Endothelial cell (in vitro differentiated cells): ENCODE data around the gene SKP1. TPM values are rescaled to one million over a fixed set of nuclear protein-coding genes. Genes with fewer than 3 reads are reported as not detected.

Experiments used
- DNase-seq: peaks from one replicate; pipeline ENCODE4 v3.0.0; 2021; ENCODE audit warnings: low spot score
- H3K27ac Mint-ChIP-seq: one replicate; pipeline ENCODE4 v1.8.0; 2021; ENCODE audit warnings: mixed read lengths, inconsistent platforms; ENCODE audit not compliant: unreplicated experiment
- H3K27me3 Mint-ChIP-seq: one replicate; pipeline ENCODE4 v1.8.0; 2021; ENCODE audit warnings: mild to moderate bottlenecking, moderate library complexity, mixed read lengths, inconsistent platforms; ENCODE audit not compliant: unreplicated experiment
- H3K36me3 Mint-ChIP-seq: one replicate; pipeline ENCODE4 v1.8.0; 2021; ENCODE audit warnings: mild to moderate bottlenecking, low read depth, mixed read lengths, inconsistent platforms; ENCODE audit not compliant: unreplicated experiment
- H3K4me1 Mint-ChIP-seq: one replicate; pipeline ENCODE4 v1.8.0; 2021; ENCODE audit warnings: mild to moderate bottlenecking, mixed read lengths, inconsistent platforms; ENCODE audit not compliant: unreplicated experiment
- H3K4me3 Mint-ChIP-seq: one replicate; pipeline ENCODE4 v1.8.0; 2021; ENCODE audit warnings: mild to moderate bottlenecking, mixed read lengths, inconsistent platforms; ENCODE audit not compliant: unreplicated experiment
- H3K9me3 Mint-ChIP-seq: one replicate; pipeline ENCODE4 v1.8.0; 2021; ENCODE audit warnings: mixed read lengths, inconsistent platforms; ENCODE audit not compliant: unreplicated experiment
- CTCF ChIP-seq: fragments of 200-600 bp; sonication (generic); IDR thresholded peaks from one replicate; pipeline ENCODE4 v1.5.0; 2021; ENCODE audit warnings: antibody characterized with exemption; ENCODE audit not compliant: unreplicated experiment
- total RNA-seq: library from RNA; stranded (reverse); fragmentation: NEBNext Ultra II Directional; extraction: Animal tissue kit (Norgen Biotek cat#: 25700); gene quantifications from one replicate; pipeline ENCODE4 v1.2.1, GENCODE V29; 2021; ENCODE audit not compliant: unreplicated experiment

Gene SKP1
- total RNA-seq, 1 donor from 2014 or later = 471 TPM

- TF ChIP-seq CTCF = no peak
- peaks cover 10% of the 10 kb centered on the region for H3K36me3 Mint-ChIP-seq
- peak overlapping the region; percentile 36 for H3K27ac Mint-ChIP-seq
- H3K4me3 Mint-ChIP-seq = no peak overlapping the region
- no peaks in the 10 kb centered on the region for H3K9me3 Mint-ChIP-seq
- peaks cover 17% of the 10 kb centered on the region for H3K27me3 Mint-ChIP-seq
- no peak for DNase-seq
- peaks cover 37% of the 10 kb centered on the region for H3K4me1 Mint-ChIP-seq
These were observed 47.1 kb downstream of the SKP1 start for GRCh38 chr5:134129411-134130238.

- Mint-ChIP-seq H3K27me3 (peaks cover 17% of the 10 kb centered on the region), H3K27ac (peak overlapping the region; percentile 30), H3K9me3 (no peaks in the 10 kb centered on the region), H3K36me3 (peaks cover 10% of the 10 kb centered on the region), H3K4me1 (peaks cover 37% of the 10 kb centered on the region), H3K4me3 (peak overlapping the region; percentile 37)
- TF ChIP-seq CTCF = no peak
- no peak for DNase-seq
These were observed 48.1 kb downstream of the SKP1 start for GRCh38 chr5:134128648-134128995.

GRCh38 chr5:134127988-134128647 is 48.6 kb downstream of the SKP1 start:
- H3K27me3 Mint-ChIP-seq = peaks cover 19% of the 10 kb centered on the region
- no peak for DNase-seq
- H3K4me1 Mint-ChIP-seq = peaks cover 36% of the 10 kb centered on the region
- H3K4me3 Mint-ChIP-seq = no peak overlapping the region
- no peak overlapping the region for H3K27ac Mint-ChIP-seq
- no peak for TF ChIP-seq CTCF
- no peaks in the 10 kb centered on the region for H3K9me3 Mint-ChIP-seq
- H3K36me3 Mint-ChIP-seq = peaks cover 10% of the 10 kb centered on the region

GRCh38 chr5:134127376-134127861 is 49.3 kb downstream of the SKP1 start:
- DNase-seq = no peak
- Mint-ChIP-seq H3K27me3 (peaks cover 19% of the 10 kb centered on the region), H3K9me3 (no peaks in the 10 kb centered on the region), H3K4me1 (peaks cover 29% of the 10 kb centered on the region), H3K27ac (no peak overlapping the region), H3K4me3 (no peak overlapping the region), H3K36me3 (peaks cover 10% of the 10 kb centered on the region)
- TF ChIP-seq CTCF = no peak
